Hippocampal formation (tissue), 2 donors: ENCODE data around the gene MED10.

Source experiments
- DNase-seq, 2 donors: peaks; one replicate each; lab custom pipeline; 2025; lab: John Stamatoyannopoulos, UW

The MED10 gene

GRCh38 chr5:6398570-6399230 lies 20.4 kb upstream of the MED10 start:
- no peak for DNase-seq

GRCh38 chr5:6397536-6398269 lies 19.4 kb upstream of the MED10 start:
- no peak for DNase-seq

GRCh38 chr5:6396836-6397535 lies 18.6 kb upstream of the MED10 start:
- no peak for DNase-seq

DNA sequence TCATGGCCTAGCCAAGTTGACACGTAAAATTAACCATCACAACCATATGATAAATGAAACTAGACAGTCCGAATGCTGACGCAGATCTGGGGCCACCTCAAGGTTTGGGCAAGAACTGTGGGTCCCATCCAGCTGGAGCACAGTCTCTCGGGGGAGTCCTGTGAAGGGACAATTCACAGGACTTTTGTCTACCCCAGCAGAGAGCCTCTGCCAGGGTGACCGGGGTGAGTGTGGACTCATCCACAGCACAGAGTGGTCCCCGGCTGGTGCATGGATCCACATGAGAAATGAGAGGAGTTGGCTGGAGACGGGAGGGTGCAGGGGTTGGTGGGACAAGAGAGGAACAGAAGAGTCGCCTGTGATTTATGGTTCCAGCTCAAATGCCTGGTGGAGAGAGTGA lies 17.7 kb upstream of the MED10 start:
- no peak for DNase-seq

GRCh38 chr5:6395621-6396020 lies 17.3 kb upstream of the MED10 start:
- no peak for DNase-seq

GRCh38 chr5:6395102-6395445 lies 16.7 kb upstream of the MED10 start:
- no peak for DNase-seq

DNA sequence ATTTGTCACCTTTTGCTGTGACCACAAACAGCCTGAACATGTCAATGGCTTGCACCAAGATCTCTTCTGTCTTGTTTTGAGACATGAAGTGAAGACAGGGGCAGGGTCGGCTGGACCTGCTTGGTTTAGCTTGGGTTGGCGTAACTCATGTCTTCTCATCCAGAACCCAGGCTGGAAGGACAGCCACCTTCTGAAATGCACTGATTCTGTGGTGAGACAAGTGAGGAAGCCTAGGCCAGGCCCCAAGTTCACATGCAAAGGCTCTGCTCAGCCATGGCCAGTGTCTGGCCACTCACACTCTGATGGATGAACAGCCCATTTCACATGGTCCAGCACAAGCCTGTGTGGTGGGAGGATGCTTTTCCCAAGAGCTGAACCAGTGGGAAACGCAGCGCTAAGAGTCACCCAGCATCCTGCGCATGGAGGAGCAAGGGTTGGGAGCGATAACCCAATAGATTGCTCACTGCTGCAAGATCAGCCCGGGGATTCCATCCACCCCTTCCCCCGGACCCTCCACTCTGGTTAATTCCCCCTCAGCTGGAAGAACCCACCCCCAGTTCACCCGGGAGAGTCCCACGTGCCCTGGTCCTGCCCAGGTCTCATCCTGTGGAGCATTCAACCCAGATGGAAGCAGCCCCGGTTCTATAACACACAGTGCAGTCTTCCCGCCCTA lies 16.2 kb upstream of the MED10 start:
- DNase-seq, result no peak

DNA sequence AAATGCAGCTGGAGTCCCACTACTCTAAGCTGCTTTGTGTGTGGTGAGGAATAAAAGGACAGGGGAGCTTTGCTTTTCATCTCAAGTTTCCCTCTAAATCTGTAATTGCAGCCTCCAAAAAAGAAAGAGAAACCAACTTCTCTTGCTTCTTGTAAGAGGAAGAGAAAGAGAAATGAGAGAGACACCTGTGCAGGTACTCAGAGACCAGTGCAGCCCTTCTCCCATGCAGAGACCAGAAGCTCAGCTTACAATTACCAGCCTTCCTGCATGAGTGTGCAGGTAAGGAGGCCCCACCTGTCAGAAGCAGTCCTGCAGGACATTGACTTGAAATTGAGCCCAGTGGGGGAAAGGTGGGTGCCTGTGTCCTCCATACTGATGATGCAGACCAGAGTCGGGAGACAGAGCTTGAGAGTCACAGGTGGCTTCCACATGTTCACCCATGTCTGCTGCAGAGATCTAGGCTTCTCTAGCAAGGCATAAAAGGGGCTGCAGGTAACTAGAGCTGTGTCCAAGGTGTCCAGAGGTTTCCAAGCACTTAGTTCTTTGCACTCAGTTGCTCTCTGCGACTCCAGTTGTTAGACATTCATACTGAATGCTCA lies 15.3 kb upstream of the MED10 start:
- DNase-seq, result no peak

- no peak for DNase-seq
These were observed 14.2 kb upstream of the MED10 start for GRCh38 chr5:6392561-6392960.

DNA sequence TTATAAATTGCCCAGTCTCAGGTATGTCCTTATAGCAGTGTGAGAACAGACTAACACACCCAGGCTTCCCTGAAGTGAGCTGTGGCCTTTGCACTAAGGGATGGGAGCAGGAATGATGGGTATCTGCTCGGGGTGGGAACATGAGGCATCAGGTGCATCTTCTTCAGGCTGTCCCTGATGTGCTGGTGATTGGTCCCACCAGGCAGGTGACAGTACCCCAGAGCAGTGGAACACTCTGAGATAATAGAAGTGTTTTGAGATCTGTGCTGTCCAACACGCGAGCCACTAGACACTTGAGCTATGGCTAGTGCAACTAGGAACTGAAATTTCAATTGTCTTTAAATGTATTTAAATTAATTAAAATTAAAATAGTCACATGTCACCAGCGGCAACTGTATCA lies 12.8 kb upstream of the MED10 start:
- DNase-seq, result no peak

DNA sequence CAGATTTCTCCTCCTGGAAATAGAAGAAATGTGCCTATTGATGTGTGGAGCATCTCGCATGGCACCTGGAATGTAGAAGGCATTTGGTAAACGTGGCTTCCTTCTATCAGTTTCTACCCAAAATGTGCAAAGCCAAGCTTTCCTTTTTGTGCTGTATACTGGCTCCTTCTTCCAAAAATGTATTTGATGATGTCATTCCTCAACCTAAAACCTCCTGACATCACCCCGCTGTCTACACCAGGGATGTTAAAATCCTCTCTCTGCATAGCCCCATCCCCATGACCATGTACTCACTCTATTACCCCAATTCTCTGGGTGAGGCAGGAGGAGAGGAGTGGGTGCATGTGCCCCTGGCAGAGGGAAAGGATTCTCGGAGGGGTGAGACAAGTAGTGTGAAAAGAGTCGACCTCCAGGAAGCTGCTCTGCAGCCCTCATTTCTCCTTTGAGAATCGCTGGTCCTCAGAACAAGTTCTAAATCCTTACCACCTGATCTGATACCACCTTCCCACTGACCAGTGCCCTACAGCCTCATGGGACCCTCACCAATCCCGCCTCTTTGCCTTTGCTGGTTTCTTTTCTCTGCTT lies 11.7 kb upstream of the MED10 start:
- DNase-seq, result no peak

DNA sequence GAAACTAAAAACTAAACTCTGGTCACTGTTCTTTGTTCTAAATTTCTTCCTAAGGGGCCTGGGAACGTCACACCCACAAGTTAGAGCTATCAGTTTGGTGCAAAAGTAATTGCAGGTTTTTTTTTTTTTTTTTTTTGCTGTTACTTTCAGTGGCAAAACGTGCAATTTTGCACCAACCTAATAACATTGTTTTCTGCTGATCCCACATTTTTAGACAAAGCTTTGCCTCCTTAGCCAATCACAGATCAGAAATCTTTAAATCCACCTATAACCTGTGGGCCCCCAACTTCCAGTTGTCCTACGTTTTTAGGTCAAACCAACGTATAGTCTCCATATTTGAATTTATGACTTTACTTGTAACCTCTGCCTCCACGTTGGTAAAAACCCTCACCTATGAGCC lies 11.1 kb upstream of the MED10 start:
- DNase-seq, result no peak

GRCh38 chr5:6387970-6388369 lies 9.6 kb upstream of the MED10 start:
- no peak for DNase-seq

GRCh38 chr5:6386271-6386670 lies 7.9 kb upstream of the MED10 start:
- DNase-seq, result no peak

- DNase-seq, result no peak
These were observed 6.5 kb upstream of the MED10 start for GRCh38 chr5:6384856-6385255.

- no peak for DNase-seq
These were observed 5.0 kb upstream of the MED10 start for GRCh38 chr5:6383376-6383775.

DNA sequence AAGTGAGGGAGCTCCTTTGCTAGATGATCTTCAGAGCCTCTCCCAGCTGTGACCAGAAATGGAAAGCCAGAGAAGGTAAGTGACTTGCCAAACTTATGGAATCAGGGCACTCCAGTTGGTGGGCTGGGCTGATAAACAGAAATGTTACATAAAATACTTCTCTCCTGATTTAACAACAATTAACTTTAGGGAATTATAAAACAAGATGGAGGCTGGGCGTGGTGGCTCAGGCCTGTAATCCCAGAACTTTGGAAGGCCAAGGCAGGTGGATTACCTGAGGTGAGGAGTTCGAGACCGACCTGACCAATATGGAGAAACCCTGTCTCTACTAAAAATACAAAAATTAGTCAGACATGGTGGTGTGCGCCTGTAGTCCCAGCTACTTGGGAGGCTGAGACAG lies 899 bp upstream of the MED10 start:
- no peak for DNase-seq

GRCh38 chr5:6378766-6379103 lies 388 bp upstream of the MED10 start:
- DNase-seq, result no peak

GRCh38 chr5:6377582-6377904 lies 804 bp downstream of the MED10 start:
- DNase-seq, result no peak

DNA sequence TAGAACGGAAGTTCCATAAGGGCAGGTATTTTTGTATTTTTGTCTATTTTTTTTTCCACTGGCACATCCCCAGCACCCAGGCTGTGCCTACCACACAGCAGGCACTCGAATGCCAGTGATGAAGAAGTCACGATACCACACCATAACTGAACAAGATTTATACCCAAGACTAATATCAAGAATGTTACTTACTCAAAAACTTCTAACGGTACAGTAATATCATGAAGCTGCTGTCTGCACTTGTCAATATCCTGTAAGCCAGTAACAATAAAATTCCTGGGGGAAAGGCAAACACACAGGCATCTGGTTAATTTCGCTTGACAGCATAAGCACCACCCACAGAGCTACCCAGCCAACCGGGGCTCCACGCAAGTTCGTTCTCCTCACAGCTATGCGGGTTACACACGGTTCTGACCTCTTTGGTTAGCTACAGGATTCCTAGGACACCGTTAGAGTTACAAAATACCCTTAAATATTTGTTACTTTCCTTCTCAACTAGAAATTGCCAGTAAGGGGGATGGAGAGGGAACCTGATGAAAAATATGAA lies 1.3 kb downstream of the MED10 start:
- DNase-seq, result no peak

- no peak for DNase-seq
These were observed 5.1 kb downstream of the MED10 start for GRCh38 chr5:6373081-6373846.
